Hematopoietic multipotent progenitor cell treated with erythropoietin and hydrocortisone succinate and interleukin-3 and kit ligand, for 17 days (in vitro differentiated cells): ENCODE data around the gene ADGRB2.

ENCODE experiments used
- DNase-seq: peaks from one replicate; pipeline ENCODE4 v3.0.0-alpha.2; 2015; ENCODE audit warnings: low spot score

The ADGRB2 gene

GRCh38 chr1:31747304-31747703 is 16.8 kb downstream of the ADGRB2 start:
- no peak for DNase-seq

GRCh38 chr1:31746687-31747086 is 17.5 kb downstream of the ADGRB2 start:
- DNase-seq = no peak

GRCh38 chr1:31745946-31746670 is 18.0 kb downstream of the ADGRB2 start:
- no peak for DNase-seq

- no peak for DNase-seq
These were observed 18.8 kb downstream of the ADGRB2 start for GRCh38 chr1:31745096-31745945.

- DNase-seq = no peak
These were observed 19.8 kb downstream of the ADGRB2 start for GRCh38 chr1:31744165-31744888.

- no peak for DNase-seq
These were observed 21.5 kb downstream of the ADGRB2 start for GRCh38 chr1:31742462-31743212.

- no peak for DNase-seq
These were observed 24.8 kb downstream of the ADGRB2 start for GRCh38 chr1:31739346-31739745.

GRCh38 chr1:31736675-31737074 is 27.5 kb downstream of the ADGRB2 start:
- no peak for DNase-seq

GRCh38 chr1:31735571-31735970 is 28.6 kb downstream of the ADGRB2 start:
- DNase-seq = no peak

GRCh38 chr1:31734582-31735107 is 29.5 kb downstream of the ADGRB2 start:
- no peak for DNase-seq

GRCh38 chr1:31733389-31734219 is 30.5 kb downstream of the ADGRB2 start:
- no peak for DNase-seq

GRCh38 chr1:31732751-31733289 is 31.3 kb downstream of the ADGRB2 start:
- no peak for DNase-seq

- no peak for DNase-seq
These were observed 31.8 kb downstream of the ADGRB2 start for GRCh38 chr1:31732343-31732742.

- no peak for DNase-seq
These were observed 33.0 kb downstream of the ADGRB2 start for GRCh38 chr1:31731049-31731565.

- no peak for DNase-seq
These were observed 33.6 kb downstream of the ADGRB2 start for GRCh38 chr1:31730336-31731048.

GRCh38 chr1:31727849-31728248 is 36.3 kb downstream of the ADGRB2 start:
- no peak for DNase-seq

GRCh38 chr1:31727195-31727594 is 36.9 kb downstream of the ADGRB2 start:
- DNase-seq = no peak

GRCh38 chr1:31726715-31727114 is 37.4 kb downstream of the ADGRB2 start:
- DNase-seq = no peak

- DNase-seq = no peak
These were observed 38.2 kb downstream of the ADGRB2 start for GRCh38 chr1:31725777-31726535.
